PC-9 (cell line): ENCODE data around the gene SUN3.

Source experiments
- CTCF ChIP-seq: fragments of 200-600 bp; sonication (generic); conservative IDR thresholded peaks from 2 replicates; pipeline ENCODE4 v1.6.1; 2017; ENCODE audit warnings: mixed run types, antibody characterized with exemption, mild to moderate bottlenecking, moderate library complexity
- EZH2 ChIP-seq: fragments of 200-600 bp; sonication (generic); IDR thresholded peaks from 2 replicates; pipeline ENCODE4 v1.8.0; 2017; ENCODE audit warnings: antibody characterized with exemption, low read depth

GRCh38 chr7:48011951-48012350 is 17.0 kb downstream of the SUN3 start:
- TF ChIP-seq CTCF (no peak), EZH2 (no peak)
